H9 (cell line): Measurements from ENCODE around the gene TLR8. TPM values are rescaled to one million over a fixed set of nuclear protein-coding genes. Genes with fewer than 3 reads are reported as not detected.

Source experiments
- DNase-seq: peaks from one replicate; pipeline ENCODE4 v3.0.0-alpha.2; 2017
- H2AFZ ChIP-seq: one replicate; pipeline ENCODE4 v1.6.1; 2013; ENCODE audit warnings: mild to moderate bottlenecking, low read length, control low read depth, moderate library complexity
- H2AK5ac ChIP-seq: 2 replicates; pipeline ENCODE4 v1.6.1; 2013; ENCODE audit warnings: low read length, control low read depth, mixed read lengths; ENCODE audit not compliant: insufficient read length
- H2BK120ac ChIP-seq: one replicate; pipeline ENCODE4 v1.6.1; 2013; ENCODE audit warnings: low read depth, mild to moderate bottlenecking, low read length, control low read depth, inconsistent platforms; ENCODE audit not compliant: poor library complexity, severe bottlenecking
- H2BK12ac ChIP-seq: 2 replicates; pipeline ENCODE4 v1.6.1; 2013; ENCODE audit warnings: low read length, control low read depth, mixed read lengths, low read depth; ENCODE audit not compliant: insufficient read length
- H2BK15ac ChIP-seq: 2 replicates; pipeline ENCODE4 v1.6.1; 2013; ENCODE audit warnings: low read depth, low read length, control low read depth
- H2BK20ac ChIP-seq: one replicate; pipeline ENCODE4 v1.6.1; 2013; ENCODE audit warnings: low read depth, mild to moderate bottlenecking, low read length, control low read depth, inconsistent platforms; ENCODE audit not compliant: poor library complexity, severe bottlenecking
- H2BK5ac ChIP-seq: 2 replicates; pipeline ENCODE4 v1.6.1; 2013; ENCODE audit warnings: low read length, control low read depth, mixed read lengths; ENCODE audit not compliant: insufficient read length
- H3K14ac ChIP-seq: 2 replicates; pipeline ENCODE4 v1.6.1; 2013; ENCODE audit warnings: low read length, control low read depth; ENCODE audit not compliant: insufficient read depth
- H3K18ac ChIP-seq: 2 replicates; pipeline ENCODE4 v1.6.1; 2013; ENCODE audit warnings: low read depth, mild to moderate bottlenecking, mixed read lengths, low read length, control low read depth; ENCODE audit not compliant: insufficient read length
- H3K23ac ChIP-seq: 2 replicates; pipeline ENCODE4 v1.6.1; 2013; ENCODE audit warnings: low read length, control low read depth, mixed read lengths, low read depth; ENCODE audit not compliant: insufficient read length
- H3K23me2 ChIP-seq: 2 replicates; pipeline ENCODE4 v1.6.1; 2013; ENCODE audit warnings: low read depth, mild to moderate bottlenecking, mixed read lengths, low read length, control low read depth; ENCODE audit not compliant: insufficient read length, poor library complexity, severe bottlenecking
- H3K27ac ChIP-seq: 2 replicates; pipeline ENCODE4 v1.5.1; 2013; ENCODE audit warnings: low read length, control low read depth, mixed read lengths, low read depth; ENCODE audit not compliant: insufficient read length
- H3K27me3 ChIP-seq: 2 replicates; pipeline ENCODE4 v1.6.1; 2013; ENCODE audit warnings: low read length, control low read depth, inconsistent platforms; ENCODE audit not compliant: insufficient read depth
- H3K4ac ChIP-seq: 2 replicates; pipeline ENCODE4 v1.6.1; 2013; ENCODE audit warnings: low read depth, mild to moderate bottlenecking, control low read depth, inconsistent platforms, low read length, moderate library complexity
- H3K4me1 ChIP-seq: 2 replicates; pipeline ENCODE4 v1.6.1; 2013; ENCODE audit warnings: low read length, control low read depth, inconsistent platforms; ENCODE audit not compliant: insufficient read depth
- H3K4me2 ChIP-seq: 2 replicates; pipeline ENCODE4 v1.6.1; 2013; ENCODE audit warnings: low read length, control low read depth, mixed read lengths; ENCODE audit not compliant: insufficient read length, insufficient read depth
- H3K56ac ChIP-seq: 2 replicates; pipeline ENCODE4 v1.6.1; 2013; ENCODE audit warnings: low read depth, mild to moderate bottlenecking, mixed read lengths, low read length, control low read depth; ENCODE audit not compliant: insufficient read length
- H3K79me1 ChIP-seq: 2 replicates; pipeline ENCODE4 v1.6.1; 2013; ENCODE audit warnings: low read depth, mild to moderate bottlenecking, moderate library complexity, low read length, control low read depth, inconsistent platforms; ENCODE audit not compliant: insufficient read depth, poor library complexity, severe bottlenecking
- H3K79me2 ChIP-seq: 2 replicates; pipeline ENCODE4 v1.6.1; 2013; ENCODE audit warnings: low read length, control low read depth, inconsistent platforms; ENCODE audit not compliant: insufficient read depth
- H3K9ac ChIP-seq: 2 replicates; pipeline ENCODE4 v1.6.1; 2013; ENCODE audit warnings: low read length, control low read depth, mixed read lengths; ENCODE audit not compliant: insufficient read length; ENCODE audit errors: extremely low read depth
- H3K9me3 ChIP-seq: one replicate; pipeline ENCODE4 v1.6.1; 2013; ENCODE audit warnings: low read depth, low read length, inconsistent platforms; ENCODE audit not compliant: control insufficient read depth
- H3T11ph ChIP-seq: one replicate; pipeline ENCODE4 v1.6.1; 2013; ENCODE audit warnings: mild to moderate bottlenecking, low read length, control low read depth, inconsistent platforms
- H4K20me1 ChIP-seq: one replicate; pipeline ENCODE4 v1.6.1; 2013; ENCODE audit not compliant: control insufficient read depth, insufficient read length, insufficient read depth
- H4K5ac ChIP-seq: 2 replicates; pipeline ENCODE4 v1.6.1; 2013; ENCODE audit warnings: low read depth, mild to moderate bottlenecking, mixed read lengths, low read length, control low read depth; ENCODE audit not compliant: insufficient read length
- H4K8ac ChIP-seq: replicated peaks from 2 replicates; pipeline ENCODE4 v1.6.1; 2013; ENCODE audit warnings: low read length, control low read depth, mixed read lengths, low read depth; ENCODE audit not compliant: insufficient read length
- H4K91ac ChIP-seq: 2 replicates; pipeline ENCODE4 v1.6.1; 2013; ENCODE audit warnings: low read depth, mild to moderate bottlenecking, moderate library complexity, mixed read lengths, low read length, control low read depth; ENCODE audit not compliant: insufficient read length
- H3K27ac Mint-ChIP-seq, 3 experiments: 2 replicates in 2 of 3; 3 replicates in 1 of 3; pipeline ENCODE4 v1.8.0; 2020 to 2021; ENCODE audit warnings: mixed read lengths in 3 of 3, mild to moderate bottlenecking in 1 of 3, moderate library complexity in 1 of 3
- H3K27me3 Mint-ChIP-seq: 2 replicates; pipeline ENCODE4 v1.8.0; 2021; ENCODE audit warnings: low read depth, mild to moderate bottlenecking, moderate library complexity, mixed read lengths
- H3K36me3 Mint-ChIP-seq, 3 experiments: 2 replicates in 2 of 3; 3 replicates in 1 of 3; pipeline ENCODE4 v1.8.0; 2020 to 2021; ENCODE audit warnings: low read depth in 3 of 3, mixed read lengths in 3 of 3; ENCODE audit not compliant: insufficient read depth in 1 of 3
- H3K4me1 Mint-ChIP-seq, 2 experiments: 2 replicates each; pipeline ENCODE4 v1.8.0; 2020; ENCODE audit warnings: mixed read lengths in 2 of 2
- H3K4me3 Mint-ChIP-seq, 2 experiments: 2 replicates in 1 of 2; 3 replicates in 1 of 2; pipeline ENCODE4 v1.8.0; 2020 to 2021; ENCODE audit warnings: mild to moderate bottlenecking in 2 of 2, mixed read lengths in 2 of 2, moderate library complexity in 1 of 2
- H3K9me3 Mint-ChIP-seq, 2 experiments: 2 replicates in 1 of 2; 3 replicates in 1 of 2; pipeline ENCODE4 v1.8.0; 2020; ENCODE audit warnings: mild to moderate bottlenecking in 2 of 2, mixed read lengths in 2 of 2, moderate library complexity in 1 of 2
- CTCF ChIP-seq: fragments of 200-600 bp; sonication (generic); conservative IDR thresholded peaks from 3 replicates; pipeline ENCODE4 v1.8.0; 2021; ENCODE audit warnings: antibody characterized with exemption, mild to moderate bottlenecking
- WGBS: extraction: QIAGEN DNeasy Blood & Tissue Kit; methylation state at CpG from one replicate; pipeline ENCODE4 v1.1.7; 2013; ENCODE audit warnings: missing lambda C conversion rate, low lambda C conversion rate, mixed read lengths; ENCODE audit not compliant: insufficient read length; ENCODE audit errors: extremely low coverage; 5-methylcytosine and 5-hydroxymethylcytosine counted together
- total RNA-seq: library from RNA; stranded (reverse); gene quantifications from 2 replicates; pipeline ENCODE4 v1.2.1, GENCODE V29; 2021

Gene TLR8
- total RNA-seq, 1 experiment from 2014 or later: not detected

- H3K27me3 ChIP-seq: no peaks in the 10 kb centered on the region
- no peak overlapping the region for H3K27ac ChIP-seq
- no peaks in the 10 kb centered on the region for H3K79me2 ChIP-seq
- Mint-ChIP-seq H3K27me3 (no peaks in the 10 kb centered on the region; the same call in 1 of the 2 replicates), H3K27ac (no peak overlapping the region), H3K4me3 (no peak overlapping the region), H3K36me3 (no peaks in the 10 kb centered on the region; a peak in 1 of 7 replicates), H3K4me1 (no peaks in the 10 kb centered on the region), H3K9me3 (peaks cover 53 to 64% of the 10 kb centered on the region in 2 experiments)
- H3K9me3 ChIP-seq: no peaks in the 10 kb centered on the region
- H3T11ph ChIP-seq: no peak overlapping the region
- H2BK5ac ChIP-seq: no peak overlapping the region
- no peak overlapping the region for H2AFZ ChIP-seq
- no peak for TF ChIP-seq CTCF
- DNase-seq: no peak
- WGBS: no CpG with 5 or more reads among the region's 5 CpGs
- H4K20me1 ChIP-seq: no peaks in the 10 kb centered on the region
- no peaks in the 10 kb centered on the region for H3K4me1 ChIP-seq
- no peak overlapping the region for H3K18ac ChIP-seq
- no peak overlapping the region for H4K8ac ChIP-seq
- H2AK5ac ChIP-seq: no peak overlapping the region
- H3K56ac ChIP-seq: no peak overlapping the region
- no peak overlapping the region for H2BK15ac ChIP-seq
- no peaks in the 10 kb centered on the region for H3K23me2 ChIP-seq
- H3K4ac ChIP-seq: no peak overlapping the region
- no peak overlapping the region for H4K91ac ChIP-seq
- H3K14ac ChIP-seq: no peak overlapping the region
- H3K9ac ChIP-seq: no peak overlapping the region
- no peak overlapping the region for H2BK12ac ChIP-seq
- H3K23ac ChIP-seq: no peak overlapping the region
- no peak overlapping the region for H3K4me2 ChIP-seq
- no peak overlapping the region for H2BK20ac ChIP-seq
- no peak overlapping the region for H2BK120ac ChIP-seq
- H4K5ac ChIP-seq: no peak overlapping the region
- no peaks in the 10 kb centered on the region for H3K79me1 ChIP-seq
Measured at GRCh38 chrX:12890467-12890866, 16.0 kb upstream of the TLR8 start.
